ENCODE measurements around the gene MS4A4A.

Gene MS4A4A

GRCh38 chr11:60347084-60347797, 66.8 kb downstream of the MS4A4A start:
- H3K27ac Mint-ChIP-seq, result no peak overlapping the region
- no peaks in the 10 kb centered on the region for H3K4me1 Mint-ChIP-seq (ENCODE audit: low read depth)
- no peaks in the 10 kb centered on the region for H3K36me3 Mint-ChIP-seq (ENCODE audit: low read depth)
- H3K27me3 Mint-ChIP-seq (ENCODE audit: low read depth), result no peaks in the 10 kb centered on the region
- H3K4me3 Mint-ChIP-seq, result no peak overlapping the region
- no peaks in the 10 kb centered on the region for H3K9me3 Mint-ChIP-seq
- DNase-seq (ENCODE audit: low spot score), result no peak

GRCh38 chr11:60348116-60348515, 67.7 kb downstream of the MS4A4A start:
- no peaks in the 10 kb centered on the region for H3K4me1 Mint-ChIP-seq (ENCODE audit: low read depth)
- no peak overlapping the region for H3K27ac Mint-ChIP-seq
- no peaks in the 10 kb centered on the region for H3K9me3 Mint-ChIP-seq
- no peak overlapping the region for H3K4me3 Mint-ChIP-seq
- no peak for DNase-seq (ENCODE audit: low spot score)
- H3K27me3 Mint-ChIP-seq (ENCODE audit: low read depth), result no peaks in the 10 kb centered on the region
- no peaks in the 10 kb centered on the region for H3K36me3 Mint-ChIP-seq (ENCODE audit: low read depth)

GRCh38 chr11:60349990-60350389, 69.5 kb downstream of the MS4A4A start:
- no peaks in the 10 kb centered on the region for H3K4me1 Mint-ChIP-seq (ENCODE audit: low read depth)
- DNase-seq (ENCODE audit: low spot score), result no peak
- no peak overlapping the region for H3K4me3 Mint-ChIP-seq
- H3K27ac Mint-ChIP-seq, result no peak overlapping the region
- peaks cover 3% of the 10 kb centered on the region for H3K27me3 Mint-ChIP-seq (ENCODE audit: low read depth)
- no peaks in the 10 kb centered on the region for H3K9me3 Mint-ChIP-seq
- no peaks in the 10 kb centered on the region for H3K36me3 Mint-ChIP-seq (ENCODE audit: low read depth)

- no peak for DNase-seq (ENCODE audit: low spot score)
- no peaks in the 10 kb centered on the region for H3K9me3 Mint-ChIP-seq
- no peaks in the 10 kb centered on the region for H3K4me1 Mint-ChIP-seq (ENCODE audit: low read depth)
- H3K27ac Mint-ChIP-seq, result no peak overlapping the region
- H3K27me3 Mint-ChIP-seq (ENCODE audit: low read depth), result peaks cover 6% of the 10 kb centered on the region
- no peaks in the 10 kb centered on the region for H3K36me3 Mint-ChIP-seq (ENCODE audit: low read depth)
- H3K4me3 Mint-ChIP-seq, result no peak overlapping the region
Observed at GRCh38 chr11:60357771-60358170, 77.3 kb downstream of the MS4A4A start.

Data from T-helper 2 cell treated with Interferon-gamma antibody and Interleukin-4, amounts not matched to agents 5 μg/mL and 100 μg/mL, for 36 hours (primary cell).